ENCODE results near the gene PNPLA2.

The PNPLA2 gene

GRCh38 chr11:818396-819128 lies at the start of gene PNPLA2:
PNPLA2 (plus strand) TSS chr11:818914; CDS start chr11:819719, 805 bp downstream.
- peak within 1 kb of the TSS; percentile 72 to 76 for H3K4me3 ChIP-seq (replicated peaks in 1 of 2; ENCODE audit: low read depth in 2 of 2, low read length in 2 of 2)
- TF ChIP-seq, protein P1, sequence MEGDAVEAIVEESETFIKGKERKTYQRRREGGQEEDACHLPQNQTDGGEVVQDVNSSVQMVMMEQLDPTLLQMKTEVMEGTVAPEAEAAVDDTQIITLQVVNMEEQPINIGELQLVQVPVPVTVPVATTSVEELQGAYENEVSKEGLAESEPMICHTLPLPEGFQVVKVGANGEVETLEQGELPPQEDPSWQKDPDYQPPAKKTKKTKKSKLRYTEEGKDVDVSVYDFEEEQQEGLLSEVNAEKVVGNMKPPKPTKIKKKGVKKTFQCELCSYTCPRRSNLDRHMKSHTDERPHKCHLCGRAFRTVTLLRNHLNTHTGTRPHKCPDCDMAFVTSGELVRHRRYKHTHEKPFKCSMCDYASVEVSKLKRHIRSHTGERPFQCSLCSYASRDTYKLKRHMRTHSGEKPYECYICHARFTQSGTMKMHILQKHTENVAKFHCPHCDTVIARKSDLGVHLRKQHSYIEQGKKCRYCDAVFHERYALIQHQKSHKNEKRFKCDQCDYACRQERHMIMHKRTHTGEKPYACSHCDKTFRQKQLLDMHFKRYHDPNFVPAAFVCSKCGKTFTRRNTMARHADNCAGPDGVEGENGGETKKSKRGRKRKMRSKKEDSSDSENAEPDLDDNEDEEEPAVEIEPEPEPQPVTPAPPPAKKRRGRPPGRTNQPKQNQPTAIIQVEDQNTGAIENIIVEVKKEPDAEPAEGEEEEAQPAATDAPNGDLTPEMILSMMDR (IDR thresholded peaks at IDR 0.05; ENCODE audit: low read depth, low read length) = no peak
- peak; percentile 73 to 75 for DNase-seq (ENCODE audit: low read depth in 2 of 2)

DNA sequence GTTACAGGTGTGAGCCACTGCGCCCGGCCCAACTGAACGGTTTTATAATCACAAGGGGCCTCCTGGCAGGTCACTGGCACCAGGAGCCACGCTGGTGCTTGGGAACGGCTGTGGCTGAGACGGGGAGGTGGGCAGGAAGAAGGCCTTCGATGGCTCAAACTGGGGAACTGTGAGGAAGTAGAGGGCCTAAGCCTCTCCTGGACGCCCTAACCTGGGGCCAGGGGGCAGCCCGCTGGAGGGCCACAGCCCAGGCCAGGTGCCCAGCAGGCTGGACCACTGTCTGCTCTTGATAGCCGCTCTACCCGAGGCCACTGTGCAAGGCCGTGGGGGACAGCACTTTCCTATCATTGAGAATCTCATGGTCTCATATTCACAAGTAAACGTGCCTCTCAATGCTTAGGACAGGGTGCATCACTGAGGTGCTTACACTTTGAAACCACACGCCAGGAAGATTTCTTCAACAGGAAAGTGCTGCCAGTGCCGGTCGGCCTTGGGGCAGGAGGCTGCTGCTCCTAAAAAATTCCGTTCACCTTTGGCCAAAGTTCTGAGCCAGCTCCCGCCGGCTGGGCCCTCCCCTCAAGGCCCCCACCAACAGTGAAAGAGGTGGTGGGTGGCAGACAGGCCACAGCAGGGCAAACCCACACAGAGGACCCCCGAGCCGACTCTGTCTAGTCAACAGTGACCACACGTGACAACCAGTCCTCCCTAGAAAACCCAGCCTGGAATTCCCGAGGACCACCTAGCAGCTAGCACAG lies 48.6 kb upstream of the PNPLA2 start:
- TF ChIP-seq, protein P1 (IDR thresholded peaks at IDR 0.05; ENCODE audit: low read depth, low read length) = no peak
- DNase-seq (ENCODE audit: low read depth in 2 of 2) = no peak
- no peak overlapping the region for H3K4me3 ChIP-seq (replicated peaks in 1 of 2; ENCODE audit: low read depth in 2 of 2, low read length in 2 of 2)

GRCh38 chr11:770642-771616 lies 47.8 kb upstream of the PNPLA2 start:
- no peak overlapping the region for H3K4me3 ChIP-seq (replicated peaks in 1 of 2; ENCODE audit: low read depth in 2 of 2, low read length in 2 of 2)
- DNase-seq (ENCODE audit: low read depth in 2 of 2) = no peak
- TF ChIP-seq, protein P1 (IDR thresholded peaks at IDR 0.05; ENCODE audit: low read depth, low read length) = no peak

DNA sequence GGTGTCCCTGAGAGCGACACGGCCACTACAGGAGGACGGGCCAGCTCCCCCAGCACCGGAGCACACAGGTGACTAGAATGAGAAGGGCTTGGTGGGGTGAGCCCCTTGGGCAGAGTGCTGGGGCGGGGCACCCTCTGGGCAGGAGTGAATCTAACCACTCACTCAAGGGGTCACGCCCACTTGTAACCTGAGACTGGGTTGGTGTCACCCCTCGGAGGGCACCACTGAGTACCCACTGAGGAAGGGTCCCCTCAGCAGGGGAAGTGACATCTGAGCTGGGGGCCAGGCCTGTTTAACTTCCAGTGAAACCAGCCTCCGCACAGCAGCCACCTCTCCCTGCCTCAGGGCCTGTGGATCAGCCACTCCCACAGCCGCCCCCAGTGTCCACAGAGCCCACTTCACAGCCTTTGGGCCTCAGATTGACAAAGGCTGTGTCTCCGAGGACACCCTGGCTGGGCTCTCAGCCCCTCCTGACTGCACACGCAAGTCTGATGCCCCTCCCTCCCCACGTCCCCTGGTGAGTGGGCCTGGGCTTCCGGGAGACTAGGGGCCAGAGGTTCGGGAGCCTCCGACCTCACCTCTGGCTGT lies 47.0 kb upstream of the PNPLA2 start:
- TF ChIP-seq, protein P1 (IDR thresholded peaks at IDR 0.05; ENCODE audit: low read depth, low read length) = no peak
- no peak for DNase-seq (ENCODE audit: low read depth in 2 of 2)
- H3K4me3 ChIP-seq (replicated peaks in 1 of 2; ENCODE audit: low read depth in 2 of 2, low read length in 2 of 2) = no peak overlapping the region

- DNase-seq (ENCODE audit: low read depth in 2 of 2) = no peak
- TF ChIP-seq, protein P1 (IDR thresholded peaks at IDR 0.05; ENCODE audit: low read depth, low read length) = no peak
These were observed 46.0 kb upstream of the PNPLA2 start for GRCh38 chr11:772429-773390.

More at GRCh38 chr11:772429-773390, 46.0 kb upstream of the PNPLA2 start:
- no peak overlapping the region for H3K4me3 ChIP-seq (replicated peaks in 1 of 2; ENCODE audit: low read depth in 2 of 2, low read length in 2 of 2)

Measured in cardiac fibroblast (primary cell).